Measurements from ENCODE around the gene ST7.

- TF ChIP-seq, protein P1, sequence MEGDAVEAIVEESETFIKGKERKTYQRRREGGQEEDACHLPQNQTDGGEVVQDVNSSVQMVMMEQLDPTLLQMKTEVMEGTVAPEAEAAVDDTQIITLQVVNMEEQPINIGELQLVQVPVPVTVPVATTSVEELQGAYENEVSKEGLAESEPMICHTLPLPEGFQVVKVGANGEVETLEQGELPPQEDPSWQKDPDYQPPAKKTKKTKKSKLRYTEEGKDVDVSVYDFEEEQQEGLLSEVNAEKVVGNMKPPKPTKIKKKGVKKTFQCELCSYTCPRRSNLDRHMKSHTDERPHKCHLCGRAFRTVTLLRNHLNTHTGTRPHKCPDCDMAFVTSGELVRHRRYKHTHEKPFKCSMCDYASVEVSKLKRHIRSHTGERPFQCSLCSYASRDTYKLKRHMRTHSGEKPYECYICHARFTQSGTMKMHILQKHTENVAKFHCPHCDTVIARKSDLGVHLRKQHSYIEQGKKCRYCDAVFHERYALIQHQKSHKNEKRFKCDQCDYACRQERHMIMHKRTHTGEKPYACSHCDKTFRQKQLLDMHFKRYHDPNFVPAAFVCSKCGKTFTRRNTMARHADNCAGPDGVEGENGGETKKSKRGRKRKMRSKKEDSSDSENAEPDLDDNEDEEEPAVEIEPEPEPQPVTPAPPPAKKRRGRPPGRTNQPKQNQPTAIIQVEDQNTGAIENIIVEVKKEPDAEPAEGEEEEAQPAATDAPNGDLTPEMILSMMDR (conservative IDR thresholded peaks at IDR 0.05; ENCODE audit: low read length), result no peak; the same call in 1 of the 2 replicates
- TF ChIP-seq EZH2phosphoT487 (IDR thresholded peaks at IDR 0.05; ENCODE audit: borderline replicate concordance, low read depth, low read length), result no peak
Observed at GRCh38 chr7:117171106-117171505, 217.8 kb downstream of the ST7 start.

Measured in OCI-LY7 (cell line).